Calu3 (cell line): ENCODE data around the gene FNDC3B. TPM values are rescaled to one million over a fixed set of nuclear protein-coding genes. Genes with fewer than 3 reads are reported as not detected.

Experiments
- BruUV-seq: library from RNA; stranded (reverse); fragments of 400-500 nt; replicated peaks from 2 replicates; lab custom pipeline; 2021; lab: Mats Ljungman, UMichigan
- CTCF ChIA-PET: fragments of 300-600 bp; sonication (Branson Sonifier 250); formaldehyde crosslinking; loops from one replicate; lab custom pipeline; 2022; ENCODE audit warnings: antibody characterized with exemption; lab: Charles Lee
- DNase-seq: peaks from one replicate; pipeline ENCODE4 v3.0.0; 2022
- H3K27ac Mint-ChIP-seq: one replicate; pipeline ENCODE4 v1.8.0; 2022; ENCODE audit warnings: mixed read lengths; ENCODE audit not compliant: unreplicated experiment
- H3K27me3 Mint-ChIP-seq: one replicate; pipeline ENCODE4 v1.8.0; 2022; ENCODE audit warnings: mixed read lengths; ENCODE audit not compliant: unreplicated experiment
- H3K36me3 Mint-ChIP-seq: one replicate; pipeline ENCODE4 v1.8.0; 2022; ENCODE audit warnings: mild to moderate bottlenecking, moderate library complexity, mixed read lengths; ENCODE audit not compliant: insufficient read depth, unreplicated experiment
- H3K4me1 Mint-ChIP-seq: one replicate; pipeline ENCODE4 v1.8.0; 2022; ENCODE audit warnings: mild to moderate bottlenecking, low read depth, mixed read lengths; ENCODE audit not compliant: unreplicated experiment
- H3K4me3 Mint-ChIP-seq: one replicate; pipeline ENCODE4 v1.8.0; 2022; ENCODE audit warnings: mild to moderate bottlenecking, low read depth, moderate library complexity, mixed read lengths; ENCODE audit not compliant: unreplicated experiment
- H3K9me3 Mint-ChIP-seq: one replicate; pipeline ENCODE4 v1.8.0; 2022; ENCODE audit warnings: low read depth, mixed read lengths; ENCODE audit not compliant: unreplicated experiment
- intact Hi-C: fragments of 100-400 bp; cut with micrococcal nuclease; formaldehyde crosslinking; loops from one replicate; pipeline ENCODE4 v1.10.0; 2022; ENCODE audit not compliant: unreplicated experiment
- total RNA-seq: library from RNA; stranded (reverse); gene quantifications from 2 replicates; pipeline ENCODE4 v1.2.3, GENCODE V29; 2022
- TF ChIP-seq, protein P1 (sequence below): fragments of 200-600 bp; IDR thresholded peaks from one replicate; pipeline ENCODE4 v1.8.0; 2022; ENCODE audit warnings: antibody characterized with exemption; ENCODE audit not compliant: unreplicated experiment

The FNDC3B gene
- total RNA-seq, 1 experiment from 2014 or later = 453 TPM

DNA sequence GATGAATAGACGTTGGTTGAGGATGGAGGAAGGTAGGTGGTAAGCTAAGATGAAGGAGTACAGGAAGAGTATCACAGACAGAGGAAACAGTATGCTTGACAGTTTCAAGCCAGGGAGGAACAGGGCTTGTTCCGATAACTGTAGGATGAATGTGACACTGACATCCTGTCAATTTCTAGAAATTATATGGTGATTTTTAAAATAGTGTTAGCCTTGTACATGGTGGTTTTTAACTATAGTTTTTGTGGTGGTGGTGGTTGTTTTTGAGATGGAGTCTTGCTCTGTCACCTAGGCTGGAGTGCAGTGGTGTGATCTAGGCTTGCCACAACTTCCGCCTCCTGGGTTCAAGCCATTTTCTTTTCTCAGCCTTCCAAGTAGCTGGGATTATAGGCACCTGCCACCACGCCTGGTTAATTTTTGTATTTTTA lies 92.8 kb downstream of the FNDC3B start:
- peaks cover 88% of the 10 kb centered on the region for H3K4me1 Mint-ChIP-seq
- intact Hi-C loops = no loop called here
- no peak overlapping the region for H3K4me3 Mint-ChIP-seq
- H3K36me3 Mint-ChIP-seq = peaks cover 86% of the 10 kb centered on the region
- H3K9me3 Mint-ChIP-seq = no peaks in the 10 kb centered on the region
- no peak for DNase-seq
- H3K27me3 Mint-ChIP-seq = no peaks in the 10 kb centered on the region
- CTCF ChIA-PET = interaction anchor here (1.1 to 2.8 kb wide), 2 partner anchors 10 to 21 kb away, joined by 3 to 10 read pairs; no protein-coding TSS in a partner anchor
- TF ChIP-seq, protein P1, sequence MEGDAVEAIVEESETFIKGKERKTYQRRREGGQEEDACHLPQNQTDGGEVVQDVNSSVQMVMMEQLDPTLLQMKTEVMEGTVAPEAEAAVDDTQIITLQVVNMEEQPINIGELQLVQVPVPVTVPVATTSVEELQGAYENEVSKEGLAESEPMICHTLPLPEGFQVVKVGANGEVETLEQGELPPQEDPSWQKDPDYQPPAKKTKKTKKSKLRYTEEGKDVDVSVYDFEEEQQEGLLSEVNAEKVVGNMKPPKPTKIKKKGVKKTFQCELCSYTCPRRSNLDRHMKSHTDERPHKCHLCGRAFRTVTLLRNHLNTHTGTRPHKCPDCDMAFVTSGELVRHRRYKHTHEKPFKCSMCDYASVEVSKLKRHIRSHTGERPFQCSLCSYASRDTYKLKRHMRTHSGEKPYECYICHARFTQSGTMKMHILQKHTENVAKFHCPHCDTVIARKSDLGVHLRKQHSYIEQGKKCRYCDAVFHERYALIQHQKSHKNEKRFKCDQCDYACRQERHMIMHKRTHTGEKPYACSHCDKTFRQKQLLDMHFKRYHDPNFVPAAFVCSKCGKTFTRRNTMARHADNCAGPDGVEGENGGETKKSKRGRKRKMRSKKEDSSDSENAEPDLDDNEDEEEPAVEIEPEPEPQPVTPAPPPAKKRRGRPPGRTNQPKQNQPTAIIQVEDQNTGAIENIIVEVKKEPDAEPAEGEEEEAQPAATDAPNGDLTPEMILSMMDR = no peak
- peak overlapping the region; percentile 66 for H3K27ac Mint-ChIP-seq
- no TSS peak for BruUV-seq

DNA sequence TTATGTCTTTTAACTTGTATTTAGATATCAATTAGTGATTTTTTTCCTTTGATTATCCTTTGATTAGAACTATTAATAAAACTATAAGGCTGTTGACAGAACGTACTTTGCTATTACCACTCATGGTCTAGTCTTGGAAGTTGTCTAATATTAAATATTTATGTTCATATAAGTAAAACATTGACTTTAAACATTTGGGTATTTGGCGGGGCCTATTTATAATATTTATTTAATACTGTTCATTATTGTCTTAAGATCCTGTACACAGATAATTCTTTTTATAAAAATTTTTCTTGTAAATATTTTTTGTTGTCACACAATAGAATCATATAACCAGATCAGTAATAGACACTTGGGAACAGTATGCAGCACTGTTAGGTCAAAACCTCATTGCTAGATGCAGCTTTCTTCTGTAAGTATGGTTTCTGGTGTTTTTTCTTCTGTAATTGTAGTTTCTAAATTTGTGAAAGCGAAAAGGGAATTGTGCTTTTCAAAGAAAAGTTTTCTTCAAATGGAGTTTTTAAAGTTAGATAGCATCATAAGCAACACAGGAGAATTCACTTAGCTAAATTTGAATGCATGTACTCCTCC lies 93.4 kb downstream of the FNDC3B start:
- TF ChIP-seq, protein P1 = no peak
- H3K4me3 Mint-ChIP-seq = no peak overlapping the region
- H3K9me3 Mint-ChIP-seq = no peaks in the 10 kb centered on the region
- CTCF ChIA-PET = no interaction called here
- intact Hi-C loops = no loop called here
- no peak for DNase-seq
- BruUV-seq = no TSS peak
- peak overlapping the region; percentile 86 for H3K27ac Mint-ChIP-seq
- H3K36me3 Mint-ChIP-seq = peaks cover 90% of the 10 kb centered on the region
- peaks cover 90% of the 10 kb centered on the region for H3K4me1 Mint-ChIP-seq
- no peaks in the 10 kb centered on the region for H3K27me3 Mint-ChIP-seq

DNA sequence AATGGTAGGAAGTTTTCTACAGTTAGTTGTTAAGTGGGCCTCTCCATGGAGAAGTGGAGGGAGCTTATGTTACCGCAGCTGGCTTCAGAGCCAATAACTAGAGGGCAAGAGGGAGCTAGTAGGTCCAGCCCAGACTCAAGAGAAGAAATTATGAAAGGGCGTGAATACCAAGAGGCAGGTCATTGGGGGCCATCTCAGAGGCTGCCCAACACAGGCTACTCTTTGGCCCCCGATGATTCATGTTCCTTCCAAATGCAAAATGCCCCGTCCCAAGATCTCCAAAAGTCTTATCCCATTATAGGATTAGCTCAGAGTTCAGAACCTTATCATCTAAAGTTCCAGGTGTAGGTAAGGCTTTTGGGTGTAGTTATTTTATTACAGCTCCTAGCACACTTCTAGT lies 94.5 kb downstream of the FNDC3B start:
- Mint-ChIP-seq H3K9me3 (no peaks in the 10 kb centered on the region), H3K27ac (peak overlapping the region; percentile 86), H3K36me3 (peaks cover 86% of the 10 kb centered on the region), H3K4me1 (peaks cover 90% of the 10 kb centered on the region), H3K4me3 (peak overlapping the region; percentile 24), H3K27me3 (no peaks in the 10 kb centered on the region)
- BruUV-seq = no TSS peak
- DNase-seq = no peak
- CTCF ChIA-PET = interaction anchor here (1.0 to 1.2 kb wide), 2 partner anchors 8 to 300 kb away, joined by 3 to 4 read pairs; no protein-coding TSS in a partner anchor
- TF ChIP-seq, protein P1 = no peak
- intact Hi-C loops = no loop called here

DNA sequence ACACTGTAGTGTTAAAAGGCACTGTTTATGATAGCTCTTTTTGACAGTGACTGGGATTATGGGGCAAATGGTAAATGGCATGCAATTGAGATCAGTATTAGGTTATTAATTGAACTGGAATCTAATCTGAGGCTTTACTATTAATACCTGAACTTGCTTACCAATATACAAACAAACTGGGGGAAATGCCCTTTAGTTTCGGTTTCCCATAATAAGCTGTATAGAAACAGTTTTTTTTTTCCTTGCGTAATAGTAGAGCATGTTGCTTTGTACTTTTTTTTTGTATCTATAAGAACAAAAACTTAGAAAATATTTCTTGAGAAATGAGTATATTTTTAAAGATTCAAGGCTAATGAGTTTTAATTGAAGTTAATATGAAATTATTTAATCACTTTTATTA lies 95.0 kb downstream of the FNDC3B start:
- BruUV-seq = no TSS peak
- peaks cover 90% of the 10 kb centered on the region for H3K4me1 Mint-ChIP-seq
- no peaks in the 10 kb centered on the region for H3K9me3 Mint-ChIP-seq
- TF ChIP-seq, protein P1 = no peak
- H3K27me3 Mint-ChIP-seq = no peaks in the 10 kb centered on the region
- peaks cover 86% of the 10 kb centered on the region for H3K36me3 Mint-ChIP-seq
- intact Hi-C loops = no loop called here
- H3K27ac Mint-ChIP-seq = peak overlapping the region; percentile 86
- CTCF ChIA-PET = interaction anchor here (1.0 to 1.2 kb wide), 2 partner anchors 9 to 300 kb away, joined by 3 to 4 read pairs; no protein-coding TSS in a partner anchor
- DNase-seq = no peak
- peak overlapping the region; percentile 24 for H3K4me3 Mint-ChIP-seq
